Ishikawa (cell line): ENCODE data around the gene TLE4.

Experiments used
- CEBPB ChIP-seq: IDR thresholded peaks from 2 replicates; pipeline ENCODE4 v1.6.1; 2012
- CREB1 ChIP-seq: IDR thresholded peaks from 2 replicates; pipeline ENCODE4 v1.6.1; 2012; ENCODE audit warnings: low read depth
- EGR1 ChIP-seq: IDR thresholded peaks from 2 replicates; pipeline ENCODE4 v1.6.1; 2012
- EP300 ChIP-seq: IDR thresholded peaks from 2 replicates; pipeline ENCODE4 v1.6.1; 2012; ENCODE audit warnings: borderline replicate concordance
- FOXM1 ChIP-seq: IDR thresholded peaks from 2 replicates; pipeline ENCODE4 v1.6.1; 2012; ENCODE audit warnings: low read depth, borderline replicate concordance
- NFIC ChIP-seq: IDR thresholded peaks from 2 replicates; pipeline ENCODE4 v1.6.1; 2012
- RAD21 ChIP-seq: IDR thresholded peaks from 2 replicates; pipeline ENCODE4 v1.6.1; 2012; ENCODE audit warnings: low read depth
- TAF1 ChIP-seq: IDR thresholded peaks from 2 replicates; pipeline ENCODE4 v1.6.1; 2012; ENCODE audit warnings: low read depth, mild to moderate bottlenecking
- TCF12 ChIP-seq: IDR thresholded peaks from 2 replicates; pipeline ENCODE4 v1.6.1; 2012; ENCODE audit warnings: low read depth
- TEAD4 ChIP-seq: IDR thresholded peaks from 2 replicates; pipeline ENCODE4 v1.6.1; 2012
- YY1 ChIP-seq: IDR thresholded peaks from 2 replicates; pipeline ENCODE4 v1.6.1; 2012; ENCODE audit warnings: low read depth
- ZBTB7A ChIP-seq: IDR thresholded peaks from 2 replicates; pipeline ENCODE4 v1.6.1; 2012; ENCODE audit warnings: low read depth
- TF ChIP-seq, protein P1 (sequence below): IDR thresholded peaks from 2 replicates; pipeline ENCODE4 v1.6.1; 2012
- TF ChIP-seq, protein P2 (sequence below): IDR thresholded peaks from 2 replicates; pipeline ENCODE4 v1.6.1; 2012
- TF ChIP-seq, protein P3 (sequence below): IDR thresholded peaks from 2 replicates; pipeline ENCODE4 v1.6.1; 2012; ENCODE audit warnings: low read depth, mild to moderate bottlenecking

Gene TLE4

DNA sequence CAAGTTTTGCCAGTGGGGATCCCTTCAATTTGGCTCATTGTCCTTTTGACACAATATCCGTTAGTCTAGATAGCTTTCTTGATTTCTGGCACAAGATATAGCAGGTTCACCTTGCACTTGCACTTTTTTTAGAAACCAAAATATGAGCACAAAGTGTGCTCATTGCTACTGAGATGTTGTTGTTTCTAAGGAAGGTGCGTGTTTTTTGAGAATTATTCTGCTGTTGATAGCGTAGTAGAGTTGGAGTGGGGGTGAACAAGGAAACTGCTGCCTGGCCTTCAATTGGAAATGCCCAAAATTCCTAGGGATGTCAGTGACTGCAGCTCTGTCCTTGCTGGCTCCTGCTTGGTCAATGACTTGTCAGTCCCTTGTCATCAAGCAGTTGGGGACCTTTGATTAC is 73.3 kb downstream of the TLE4 start:
- no peak for TF ChIP-seq ZBTB7A
- no peak for TF ChIP-seq YY1

DNA sequence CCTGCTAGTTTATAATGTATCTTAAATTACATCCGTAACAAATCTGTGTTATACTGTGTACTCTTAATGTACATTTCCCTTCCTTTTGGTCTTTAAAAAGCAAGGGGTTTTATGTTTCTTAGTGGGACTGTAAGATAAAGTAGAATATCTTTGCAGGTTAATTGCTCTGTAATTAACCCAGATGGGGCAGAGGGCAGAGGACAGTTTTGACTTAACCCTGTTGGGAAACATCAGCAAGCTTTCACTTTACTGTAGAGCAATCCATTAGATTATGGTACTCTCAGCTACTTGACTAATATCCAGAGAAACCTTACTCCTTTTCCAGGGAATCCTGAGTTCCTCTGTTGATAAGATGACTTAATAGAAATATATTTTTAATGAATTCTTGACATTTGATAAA is 74.3 kb downstream of the TLE4 start:
- TF ChIP-seq TCF12 (no peak), CREB1 (no peak), TEAD4 (no peak), FOXM1 (no peak), ZBTB7A (no peak), EP300 (no peak), TAF1 (no peak), EGR1 (no peak), NFIC (no peak)
- TF ChIP-seq, protein P1, sequence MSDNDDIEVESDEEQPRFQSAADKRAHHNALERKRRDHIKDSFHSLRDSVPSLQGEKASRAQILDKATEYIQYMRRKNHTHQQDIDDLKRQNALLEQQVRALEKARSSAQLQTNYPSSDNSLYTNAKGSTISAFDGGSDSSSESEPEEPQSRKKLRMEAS: no peak
- TF ChIP-seq, protein P2, sequence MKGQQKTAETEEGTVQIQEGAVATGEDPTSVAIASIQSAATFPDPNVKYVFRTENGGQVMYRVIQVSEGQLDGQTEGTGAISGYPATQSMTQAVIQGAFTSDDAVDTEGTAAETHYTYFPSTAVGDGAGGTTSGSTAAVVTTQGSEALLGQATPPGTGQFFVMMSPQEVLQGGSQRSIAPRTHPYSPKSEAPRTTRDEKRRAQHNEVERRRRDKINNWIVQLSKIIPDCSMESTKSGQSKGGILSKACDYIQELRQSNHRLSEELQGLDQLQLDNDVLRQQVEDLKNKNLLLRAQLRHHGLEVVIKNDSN: no peak

DNA sequence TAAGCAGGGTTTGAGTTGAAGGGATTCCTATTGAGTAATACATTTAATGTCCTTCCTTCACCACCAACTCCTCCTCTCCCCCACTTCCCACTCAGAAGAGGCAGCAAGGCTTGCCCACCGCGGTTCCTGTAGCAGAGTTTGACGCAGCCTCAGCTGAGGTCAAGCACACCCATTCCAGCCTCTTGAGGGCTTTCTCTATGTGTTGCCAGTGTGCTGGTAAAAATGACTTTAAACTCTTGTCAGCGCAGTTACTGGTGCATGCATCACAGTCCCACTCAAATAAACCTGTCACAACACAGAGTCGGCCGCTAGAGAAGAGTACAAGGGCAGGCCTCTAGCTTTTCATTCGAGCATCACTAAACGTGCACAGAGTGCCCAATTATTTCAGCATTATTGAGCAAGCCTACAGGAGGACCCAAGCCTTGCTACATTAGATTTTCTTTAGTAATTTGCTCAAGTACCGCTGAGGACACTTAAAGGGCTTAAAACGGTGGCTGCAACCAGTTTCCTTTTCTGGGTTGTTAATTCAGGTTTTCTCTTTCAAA is 79.6 kb downstream of the TLE4 start:
- TF ChIP-seq, protein P1: no peak
- TF ChIP-seq RAD21 (no peak), EGR1 (no peak), FOXM1 (no peak), TEAD4 (no peak), CEBPB (no peak), NFIC (no peak), TAF1 (no peak), TCF12 (no peak), ZBTB7A (no peak), EP300 (no peak)
- TF ChIP-seq, protein P2: no peak
- TF ChIP-seq, protein P3, sequence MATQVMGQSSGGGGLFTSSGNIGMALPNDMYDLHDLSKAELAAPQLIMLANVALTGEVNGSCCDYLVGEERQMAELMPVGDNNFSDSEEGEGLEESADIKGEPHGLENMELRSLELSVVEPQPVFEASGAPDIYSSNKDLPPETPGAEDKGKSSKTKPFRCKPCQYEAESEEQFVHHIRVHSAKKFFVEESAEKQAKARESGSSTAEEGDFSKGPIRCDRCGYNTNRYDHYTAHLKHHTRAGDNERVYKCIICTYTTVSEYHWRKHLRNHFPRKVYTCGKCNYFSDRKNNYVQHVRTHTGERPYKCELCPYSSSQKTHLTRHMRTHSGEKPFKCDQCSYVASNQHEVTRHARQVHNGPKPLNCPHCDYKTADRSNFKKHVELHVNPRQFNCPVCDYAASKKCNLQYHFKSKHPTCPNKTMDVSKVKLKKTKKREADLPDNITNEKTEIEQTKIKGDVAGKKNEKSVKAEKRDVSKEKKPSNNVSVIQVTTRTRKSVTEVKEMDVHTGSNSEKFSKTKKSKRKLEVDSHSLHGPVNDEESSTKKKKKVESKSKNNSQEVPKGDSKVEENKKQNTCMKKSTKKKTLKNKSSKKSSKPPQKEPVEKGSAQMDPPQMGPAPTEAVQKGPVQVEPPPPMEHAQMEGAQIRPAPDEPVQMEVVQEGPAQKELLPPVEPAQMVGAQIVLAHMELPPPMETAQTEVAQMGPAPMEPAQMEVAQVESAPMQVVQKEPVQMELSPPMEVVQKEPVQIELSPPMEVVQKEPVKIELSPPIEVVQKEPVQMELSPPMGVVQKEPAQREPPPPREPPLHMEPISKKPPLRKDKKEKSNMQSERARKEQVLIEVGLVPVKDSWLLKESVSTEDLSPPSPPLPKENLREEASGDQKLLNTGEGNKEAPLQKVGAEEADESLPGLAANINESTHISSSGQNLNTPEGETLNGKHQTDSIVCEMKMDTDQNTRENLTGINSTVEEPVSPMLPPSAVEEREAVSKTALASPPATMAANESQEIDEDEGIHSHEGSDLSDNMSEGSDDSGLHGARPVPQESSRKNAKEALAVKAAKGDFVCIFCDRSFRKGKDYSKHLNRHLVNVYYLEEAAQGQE: no peak

DNA sequence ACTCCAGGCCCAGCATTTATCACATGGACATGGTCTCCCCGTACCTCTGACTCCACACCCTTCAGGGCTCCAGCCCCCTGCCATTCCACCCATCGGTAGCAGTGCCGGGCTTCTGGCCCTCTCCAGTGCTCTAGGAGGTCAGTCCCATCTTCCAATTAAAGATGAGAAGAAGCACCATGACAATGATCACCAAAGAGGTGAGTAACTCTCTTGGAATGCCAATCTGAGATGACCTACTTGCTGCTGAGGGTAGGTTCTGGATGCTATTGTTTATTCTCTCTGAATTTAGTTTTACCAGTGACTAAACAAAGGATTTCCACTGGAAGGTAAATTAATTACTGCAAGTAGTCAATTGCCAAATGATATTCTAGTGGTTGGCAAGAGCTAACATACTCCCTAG is 80.8 kb downstream of the TLE4 start:
- no peak for TF ChIP-seq FOXM1
- TF ChIP-seq, protein P1: no peak
- no peak for TF ChIP-seq RAD21
- TF ChIP-seq TAF1: no peak
- TF ChIP-seq CREB1: no peak
- no peak for TF ChIP-seq EP300
- TF ChIP-seq YY1: no peak
- no peak for TF ChIP-seq ZBTB7A
- no peak for TF ChIP-seq TCF12

DNA sequence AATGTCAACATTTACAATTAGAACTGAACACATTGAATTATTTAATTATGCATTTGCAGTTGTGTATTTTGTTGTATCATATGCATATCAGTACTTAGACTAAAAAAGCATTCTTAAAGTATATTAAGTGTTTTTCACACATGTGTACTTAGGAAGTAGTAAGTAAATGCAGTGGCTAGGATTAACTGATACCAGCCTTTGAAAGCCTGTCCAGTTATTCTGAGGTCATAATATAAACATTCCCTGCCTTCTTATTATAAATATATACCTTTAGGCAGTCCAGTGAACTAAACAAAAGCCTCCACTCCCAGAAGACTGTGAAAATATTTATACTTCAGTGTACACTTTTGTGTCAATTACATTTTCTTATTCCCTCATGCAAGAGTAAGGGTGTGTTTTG is 83.8 kb downstream of the TLE4 start:
- TF ChIP-seq, protein P3: no peak
- TF ChIP-seq TAF1 (no peak), ZBTB7A (no peak), FOXM1 (no peak), NFIC (no peak), YY1 (no peak), CREB1 (no peak), EP300 (no peak), TEAD4 (no peak)
- TF ChIP-seq, protein P1: no peak

DNA sequence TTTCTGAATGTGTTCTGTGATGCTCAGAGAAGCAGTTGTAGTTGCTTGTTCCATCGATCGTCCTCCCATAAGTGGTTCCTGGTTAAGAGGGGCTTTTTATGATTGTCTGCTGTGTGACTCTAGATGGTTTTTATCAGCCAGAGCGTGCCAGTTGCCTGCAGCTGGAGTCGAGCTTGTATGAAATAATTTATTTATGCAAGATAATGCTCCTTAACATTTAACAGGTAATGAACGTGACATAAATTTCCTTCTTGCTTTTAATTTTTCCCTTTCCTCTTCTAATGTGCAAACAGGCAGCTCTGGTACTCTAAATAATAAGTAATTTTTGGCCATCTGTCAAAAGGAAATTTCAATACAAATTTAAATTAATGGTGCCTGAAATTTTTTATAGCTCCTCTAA is 84.4 kb downstream of the TLE4 start:
- no peak for TF ChIP-seq TCF12

DNA sequence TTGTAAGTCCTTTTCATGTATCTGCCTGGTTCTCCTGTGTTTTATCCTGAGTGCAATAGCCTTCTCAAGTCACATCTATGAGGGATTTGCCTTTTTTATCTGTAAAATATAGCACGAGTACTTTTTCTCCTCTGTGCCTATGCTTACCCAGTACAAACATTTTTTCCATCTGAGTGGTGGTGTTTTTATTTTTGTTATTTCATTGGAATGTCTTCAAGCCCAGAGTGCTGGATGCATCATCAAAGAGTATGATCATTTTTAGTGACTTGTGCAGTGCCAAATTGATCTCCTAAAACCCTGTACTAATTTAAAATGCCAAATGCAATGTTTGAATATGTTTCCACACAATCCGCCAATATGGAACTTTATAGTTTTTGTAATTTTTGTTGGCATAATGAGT is 86.1 kb downstream of the TLE4 start:
- TF ChIP-seq RAD21 (no peak), TAF1 (no peak), EP300 (no peak), FOXM1 (no peak), YY1 (no peak), EGR1 (no peak), ZBTB7A (no peak), CEBPB (no peak), TEAD4 (no peak), CREB1 (no peak), NFIC (no peak), TCF12 (no peak)
- TF ChIP-seq, protein P2: no peak
- TF ChIP-seq, protein P1: no peak
- TF ChIP-seq, protein P3: no peak
